Hepatocyte (in vitro differentiated cells): ENCODE results near the gene BIN1. TPM values are rescaled to one million over a fixed set of nuclear protein-coding genes. Genes with fewer than 3 reads are reported as not detected.
"Not testable (repeated sequence)": the region's sequence is repeated elsewhere in the genome, so short reads cannot be mapped to it uniquely, and the experiment has no call there.

Experiments used
- DNase-seq: peaks from one replicate; pipeline ENCODE4 v3.0.0-alpha.2; 2016; ENCODE audit warnings: low spot score
- H2AFZ ChIP-seq: fragments of 200-600 bp; sonication (generic); 2 replicates; pipeline ENCODE4 v1.6.0; 2016; ENCODE audit warnings: antibody characterized with exemption, mild to moderate bottlenecking
- H3K27ac ChIP-seq: fragments of 200-600 bp; sonication (generic); 2 replicates; pipeline ENCODE4 v1.5.1; 2016; ENCODE audit warnings: mild to moderate bottlenecking
- H3K27me3 ChIP-seq: fragments of 200-600 bp; sonication (generic); 2 replicates; pipeline ENCODE4 v1.6.1; 2016
- H3K36me3 ChIP-seq: fragments of 200-600 bp; sonication (generic); replicated peaks from 2 replicates; pipeline ENCODE4 v1.5.1; 2016; ENCODE audit warnings: low read depth; ENCODE audit not compliant: insufficient read depth
- H3K4me1 ChIP-seq: fragments of 200-600 bp; sonication (generic); 2 replicates; pipeline ENCODE4 v1.5.1; 2016; ENCODE audit warnings: mild to moderate bottlenecking, moderate library complexity; ENCODE audit not compliant: insufficient read depth
- H3K4me2 ChIP-seq: fragments of 200-600 bp; sonication (generic); 2 replicates; pipeline ENCODE4 v1.6.0; 2016
- H3K4me3 ChIP-seq: fragments of 200-600 bp; sonication (generic); 2 replicates; pipeline ENCODE4 v1.5.1; 2016; ENCODE audit warnings: mild to moderate bottlenecking
- H3K79me2 ChIP-seq: fragments of 200-600 bp; sonication (generic); 2 replicates; pipeline ENCODE4 v1.6.0; 2017; ENCODE audit warnings: mild to moderate bottlenecking
- H3K9me2 ChIP-seq: fragments of 200-600 bp; sonication (generic); replicated peaks from 2 replicates; pipeline ENCODE4 v1.6.0; 2017; ENCODE audit warnings: mild to moderate bottlenecking; ENCODE audit not compliant: insufficient read depth
- H3K9me3 ChIP-seq: fragments of 200-600 bp; sonication (generic); 2 replicates; pipeline ENCODE4 v1.5.1; 2016; ENCODE audit warnings: low read depth, mild to moderate bottlenecking
- H4K20me1 ChIP-seq: fragments of 200-600 bp; sonication (generic); 2 replicates; pipeline ENCODE4 v1.6.0; 2016; ENCODE audit warnings: mild to moderate bottlenecking; ENCODE audit not compliant: insufficient read depth, poor library complexity, severe bottlenecking
- EZH2 ChIP-seq: fragments of 200-600 bp; sonication (generic); IDR thresholded peaks from 2 replicates; pipeline ENCODE4 v1.6.1; 2016; ENCODE audit warnings: antibody characterized with exemption, mild to moderate bottlenecking, borderline replicate concordance
- EZH2phosphoT487 ChIP-seq: fragments of 200-600 bp; sonication (generic); IDR thresholded peaks from one replicate; pipeline ENCODE4 v1.6.1; 2018; ENCODE audit warnings: antibody characterized with exemption, mild to moderate bottlenecking, low read depth, moderate library complexity; ENCODE audit not compliant: unreplicated experiment, severe bottlenecking
- WGBS: methylation state at CpG from one replicate; pipeline ENCODE4 v1.1.6; 2016; ENCODE audit warnings: low lambda C conversion rate; ENCODE audit errors: missing lambda C conversion rate; 5-methylcytosine and 5-hydroxymethylcytosine counted together
- polyA plus RNA-seq: library from polyadenylated mRNA; unstranded; fragments of >200 nt; fragmentation: Nextera tagmentation; extraction: Ambion mirVana; gene quantifications from 2 replicates; pipeline ENCODE4 v1.2.1, GENCODE V29; 2016
- total RNA-seq: library from RNA; depleted of rRNA; stranded (reverse); fragments of >200 nt; gene quantifications from 2 replicates; pipeline ENCODE4 v1.2.3, GENCODE V29; 2014
- TF ChIP-seq, protein P1 (sequence below): fragments of 200-600 bp; sonication (generic); IDR thresholded peaks from 2 replicates; pipeline ENCODE4 v1.5.1; 2016; ENCODE audit warnings: antibody characterized with exemption, mild to moderate bottlenecking; ENCODE audit not compliant: poor library complexity

The BIN1 gene
- total and polyA plus RNA-seq, 2 experiments from 2014 or later = 109 to 113 TPM

DNA sequence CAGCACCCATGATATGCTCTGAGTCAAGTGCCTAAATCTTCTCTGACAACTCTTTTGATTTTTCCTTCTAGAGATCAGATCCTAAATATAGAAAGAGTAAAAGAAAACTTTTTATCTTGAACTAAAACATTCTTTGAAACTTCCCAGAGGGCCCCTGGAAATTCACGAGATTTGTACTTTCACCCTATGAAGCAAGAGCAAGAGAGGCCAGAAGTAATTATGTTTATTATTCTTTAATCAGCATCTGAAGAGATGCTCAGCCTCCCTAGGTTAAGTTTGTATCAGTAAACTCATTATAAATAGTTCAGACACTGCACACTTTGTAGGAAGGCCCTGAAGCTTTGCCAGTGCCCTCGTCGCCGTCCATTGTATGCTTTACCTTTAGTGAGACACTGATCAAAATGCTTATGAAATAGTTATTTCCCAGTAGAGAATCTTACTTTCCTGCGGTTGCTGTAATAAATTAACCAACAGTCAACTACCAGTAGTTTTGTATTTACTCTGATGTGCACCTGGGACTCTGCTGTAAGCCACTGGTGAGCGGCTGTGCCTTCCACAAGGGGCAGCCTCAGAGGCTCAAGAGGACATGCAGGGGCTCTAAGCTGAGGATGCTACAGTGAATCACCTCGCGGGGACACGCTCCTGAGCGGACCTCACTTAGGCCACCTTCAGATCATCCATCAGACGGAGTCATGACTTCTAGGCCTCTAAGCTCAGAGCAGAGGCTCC lies 71.9 kb downstream of the BIN1 start:
- TF ChIP-seq, protein P1, sequence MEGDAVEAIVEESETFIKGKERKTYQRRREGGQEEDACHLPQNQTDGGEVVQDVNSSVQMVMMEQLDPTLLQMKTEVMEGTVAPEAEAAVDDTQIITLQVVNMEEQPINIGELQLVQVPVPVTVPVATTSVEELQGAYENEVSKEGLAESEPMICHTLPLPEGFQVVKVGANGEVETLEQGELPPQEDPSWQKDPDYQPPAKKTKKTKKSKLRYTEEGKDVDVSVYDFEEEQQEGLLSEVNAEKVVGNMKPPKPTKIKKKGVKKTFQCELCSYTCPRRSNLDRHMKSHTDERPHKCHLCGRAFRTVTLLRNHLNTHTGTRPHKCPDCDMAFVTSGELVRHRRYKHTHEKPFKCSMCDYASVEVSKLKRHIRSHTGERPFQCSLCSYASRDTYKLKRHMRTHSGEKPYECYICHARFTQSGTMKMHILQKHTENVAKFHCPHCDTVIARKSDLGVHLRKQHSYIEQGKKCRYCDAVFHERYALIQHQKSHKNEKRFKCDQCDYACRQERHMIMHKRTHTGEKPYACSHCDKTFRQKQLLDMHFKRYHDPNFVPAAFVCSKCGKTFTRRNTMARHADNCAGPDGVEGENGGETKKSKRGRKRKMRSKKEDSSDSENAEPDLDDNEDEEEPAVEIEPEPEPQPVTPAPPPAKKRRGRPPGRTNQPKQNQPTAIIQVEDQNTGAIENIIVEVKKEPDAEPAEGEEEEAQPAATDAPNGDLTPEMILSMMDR = peak; percentile 14
- TF ChIP-seq EZH2phosphoT487 = no peak
- no peak for TF ChIP-seq EZH2
- peaks cover 6% of the 10 kb centered on the region for H3K4me1 ChIP-seq
- peak overlapping the region; percentile 17 for H3K4me2 ChIP-seq
- H3K9me3 ChIP-seq = no peaks in the 10 kb centered on the region
- H4K20me1 ChIP-seq = no peaks in the 10 kb centered on the region
- DNase-seq = no peak
- H3K27ac ChIP-seq = peak overlapping the region; percentile 52
- H3K9me2 ChIP-seq = no peaks in the 10 kb centered on the region
- 78% methylated on average over 11 of the region's 11 CpGs for WGBS
- no peak overlapping the region for H2AFZ ChIP-seq
- H3K36me3 ChIP-seq = no peaks in the 10 kb centered on the region
- no peaks in the 10 kb centered on the region for H3K79me2 ChIP-seq
- H3K4me3 ChIP-seq = no peak overlapping the region
- no peaks in the 10 kb centered on the region for H3K27me3 ChIP-seq

DNA sequence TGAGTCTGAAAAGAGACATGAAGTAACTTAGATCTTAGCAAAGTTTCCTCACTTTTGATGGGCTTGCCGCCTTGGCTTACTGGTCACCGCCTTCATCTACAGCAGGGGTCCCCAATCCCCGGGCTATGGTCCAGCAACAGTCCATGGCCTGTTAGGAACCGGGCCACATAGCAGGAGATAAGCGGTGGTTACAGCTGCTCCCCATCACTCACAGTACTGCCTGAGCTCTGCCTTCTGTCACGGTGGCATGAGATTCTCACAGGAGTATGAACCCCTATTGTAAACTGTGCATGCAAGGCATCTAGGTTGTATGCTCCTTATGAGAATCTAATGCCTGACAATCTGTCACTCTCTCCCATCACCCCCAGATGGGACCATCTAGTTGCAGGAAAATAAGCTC lies 72.9 kb downstream of the BIN1 start:
- no peak overlapping the region for H3K4me3 ChIP-seq
- 73% methylated on average over 6 of the region's 6 CpGs for WGBS
- H4K20me1 ChIP-seq = no peaks in the 10 kb centered on the region
- no peak overlapping the region for H2AFZ ChIP-seq
- no peaks in the 10 kb centered on the region for H3K36me3 ChIP-seq
- H3K27me3 ChIP-seq = no peaks in the 10 kb centered on the region
- no peak for DNase-seq
- no peaks in the 10 kb centered on the region for H3K9me2 ChIP-seq
- peaks cover 6% of the 10 kb centered on the region for H3K4me1 ChIP-seq
- H3K27ac ChIP-seq = no peak overlapping the region
- TF ChIP-seq EZH2 = no peak
- no peaks in the 10 kb centered on the region for H3K79me2 ChIP-seq
- no peaks in the 10 kb centered on the region for H3K9me3 ChIP-seq
- no peak overlapping the region for H3K4me2 ChIP-seq

DNA sequence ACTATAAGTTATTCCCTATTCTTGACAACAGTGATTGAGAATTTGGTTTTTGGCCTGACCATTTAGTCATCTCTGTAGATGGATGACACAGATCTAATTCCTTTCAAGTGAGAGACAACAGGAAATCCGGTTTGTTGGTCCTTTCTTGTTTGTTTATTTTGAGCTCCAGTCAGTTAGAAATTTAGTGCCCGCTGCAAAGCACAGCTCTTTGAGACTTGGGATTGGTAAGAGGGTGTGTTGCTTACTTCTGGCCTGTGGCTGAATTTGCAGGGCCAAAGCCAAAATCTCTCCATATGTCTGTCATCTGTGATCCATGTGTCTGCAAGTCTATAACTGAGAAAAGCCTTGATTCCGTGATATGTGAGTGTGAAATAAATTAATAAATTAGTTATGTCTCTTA lies 74.3 kb downstream of the BIN1 start:
- no peaks in the 10 kb centered on the region for H3K9me3 ChIP-seq
- no peaks in the 10 kb centered on the region for H3K9me2 ChIP-seq
- no peaks in the 10 kb centered on the region for H4K20me1 ChIP-seq
- H3K36me3 ChIP-seq = no peaks in the 10 kb centered on the region
- TF ChIP-seq EZH2phosphoT487 (no peak), EZH2 (no peak)
- TF ChIP-seq, protein P1 = no peak
- H3K27ac ChIP-seq = no peak overlapping the region
- H3K4me1 ChIP-seq = peaks cover 6% of the 10 kb centered on the region
- H3K27me3 ChIP-seq = no peaks in the 10 kb centered on the region
- DNase-seq = no peak
- H3K4me2 ChIP-seq = no peak overlapping the region
- no peak overlapping the region for H3K4me3 ChIP-seq
- no peak overlapping the region for H2AFZ ChIP-seq
- H3K79me2 ChIP-seq = no peaks in the 10 kb centered on the region
- WGBS = 64% methylated on average over 3 of the region's 3 CpGs

DNA sequence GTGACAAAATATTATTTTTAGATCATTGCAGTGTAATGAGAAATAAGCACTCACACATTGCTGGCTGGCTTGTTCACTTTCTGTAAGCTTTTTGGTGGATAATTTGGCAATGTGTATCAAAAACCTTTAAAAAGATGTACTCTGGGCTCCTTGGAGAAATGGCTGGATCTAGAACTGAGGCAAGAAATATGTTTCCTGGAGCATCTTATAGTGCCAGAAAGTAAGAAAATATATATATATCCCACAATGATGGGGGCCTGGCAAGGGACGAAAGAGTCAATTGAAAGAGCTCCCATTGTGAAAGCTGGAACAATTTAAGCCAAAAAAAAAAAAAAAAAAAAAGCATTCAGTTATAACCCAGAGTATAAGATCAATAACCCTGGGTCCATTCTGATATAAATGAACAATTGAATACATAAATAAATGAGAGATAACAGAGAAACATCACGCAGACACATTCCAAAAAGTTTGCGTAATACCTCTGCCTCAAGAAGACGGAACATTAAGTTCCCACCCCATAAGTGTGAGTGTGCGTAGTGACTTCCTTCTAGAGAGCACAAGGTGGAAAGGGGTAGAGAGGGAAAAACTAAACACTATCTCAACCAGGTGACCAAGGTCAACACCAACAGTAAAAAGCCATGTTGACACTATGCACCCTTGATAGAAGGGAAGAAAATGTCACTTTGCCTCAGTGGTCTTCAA lies 77.5 kb downstream of the BIN1 start:
- Histone ChIP-seq H3K9me3 (no peaks in the 10 kb centered on the region), H3K27ac (no peak overlapping the region), H3K27me3 (no peaks in the 10 kb centered on the region), H4K20me1 (no peaks in the 10 kb centered on the region), H3K4me3 (no peak overlapping the region), H3K79me2 (no peaks in the 10 kb centered on the region), H3K4me2 (no peak overlapping the region), H2AFZ (no peak overlapping the region), H3K4me1 (peaks cover 3% of the 10 kb centered on the region), H3K9me2 (no peaks in the 10 kb centered on the region), H3K36me3 (no peaks in the 10 kb centered on the region)
- TF ChIP-seq EZH2phosphoT487 = no peak
- TF ChIP-seq EZH2 = no peak
- TF ChIP-seq, protein P1 = no peak
- no peak for DNase-seq
- 86% methylated on average over 5 of the region's 5 CpGs for WGBS

DNA sequence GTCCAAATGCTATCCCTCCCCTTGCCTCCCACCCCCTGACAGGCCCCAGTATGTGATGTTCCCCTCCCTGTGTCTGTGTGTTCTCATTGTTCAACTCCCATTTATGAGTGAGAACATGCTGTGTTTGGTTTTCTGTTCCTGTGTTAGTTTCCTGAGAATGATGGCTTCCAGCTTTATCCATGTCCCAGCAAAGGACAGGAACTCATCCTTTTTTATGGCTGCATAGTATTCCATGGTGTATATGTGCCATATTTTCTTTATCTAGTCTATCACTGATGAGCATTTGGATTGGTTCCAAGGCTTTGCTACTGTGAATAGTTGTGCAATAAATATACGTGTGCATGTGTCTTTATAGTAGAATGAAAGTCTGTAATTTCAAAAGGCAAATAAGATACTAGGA lies 78.2 kb downstream of the BIN1 start:
- H3K4me1 ChIP-seq, H3K27me3 ChIP-seq, DNase-seq, H4K20me1 ChIP-seq, H3K79me2 ChIP-seq, H3K4me3 ChIP-seq, H2AFZ ChIP-seq, H3K36me3 ChIP-seq, H3K4me2 ChIP-seq, H3K27ac ChIP-seq, H3K9me2 ChIP-seq, H3K9me3 ChIP-seq: not testable (repeated sequence)
- 87% methylated on average over 1 of the region's 1 CpG for WGBS
